Measurements from ENCODE around the gene SOX15. TPM values are rescaled to one million over a fixed set of nuclear protein-coding genes. Genes with fewer than 3 reads are reported as not detected.
"Not testable (repeated sequence)": the region's sequence is repeated elsewhere in the genome, so short reads cannot be mapped to it uniquely, and the experiment has no call there.

Gene SOX15
- polyA plus RNA-seq, 1 donor from 2014 or later = 0.47 TPM

DNA sequence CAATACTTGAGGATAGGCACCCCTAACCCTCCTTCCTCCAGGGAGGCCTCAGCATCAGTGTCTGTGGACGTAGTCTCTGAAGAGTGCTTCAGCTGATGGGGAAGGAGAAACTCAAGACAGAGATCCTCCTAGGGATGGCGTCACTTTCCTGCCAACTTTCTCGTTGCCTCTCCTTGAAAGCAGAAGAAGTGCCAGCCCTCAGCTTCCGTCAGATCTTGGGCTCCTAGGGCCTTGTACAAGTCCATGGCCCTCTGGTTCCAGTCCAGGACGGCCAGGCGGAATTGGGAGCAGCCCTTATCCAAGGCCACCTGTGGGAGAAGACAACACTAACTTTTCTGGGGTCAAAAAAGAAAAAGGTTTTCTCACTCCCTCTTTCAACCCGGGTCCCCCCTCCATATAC lies 36.4 kb upstream of the SOX15 start:
- Histone ChIP-seq H3K27ac (ENCODE audit: low read length) (peak overlapping the region; percentile 96), H3K27me3 (ENCODE audit: insufficient read depth, low read depth, low read length) (no peaks in the 10 kb centered on the region), H3K4me2 (ENCODE audit: low read length) (peak overlapping the region; percentile 87), H3K9ac (ENCODE audit: low read length) (peak overlapping the region; percentile 97), H3K9me2 (ENCODE audit: insufficient read depth, low read length) (no peaks in the 10 kb centered on the region), H3K79me2 (replicated peaks; ENCODE audit: insufficient read depth, low read length) (peaks cover 11% of the 10 kb centered on the region), H2AFZ (ENCODE audit: low read depth, low read length) (no peak overlapping the region), H3F3A (ENCODE audit: insufficient read depth, low read length, poor library complexity, severe bottlenecking) (no peaks in the 10 kb centered on the region), H4K20me1 (ENCODE audit: insufficient read depth) (no peaks in the 10 kb centered on the region), H3K4me3 (ENCODE audit: low read length) (peak overlapping the region; percentile 88), H3K9me3 (ENCODE audit: low read length) (no peaks in the 10 kb centered on the region), H3K36me3 (ENCODE audit: insufficient read depth, low read length) (no peaks in the 10 kb centered on the region)
- TF ChIP-seq POLR2AphosphoS5 (IDR thresholded peaks at IDR 0.05) = no peak
- no peak for TF ChIP-seq EP300 (conservative IDR thresholded peaks at IDR 0.05; ENCODE audit: poor library complexity, severe bottlenecking)
- TF ChIP-seq, protein P1, sequence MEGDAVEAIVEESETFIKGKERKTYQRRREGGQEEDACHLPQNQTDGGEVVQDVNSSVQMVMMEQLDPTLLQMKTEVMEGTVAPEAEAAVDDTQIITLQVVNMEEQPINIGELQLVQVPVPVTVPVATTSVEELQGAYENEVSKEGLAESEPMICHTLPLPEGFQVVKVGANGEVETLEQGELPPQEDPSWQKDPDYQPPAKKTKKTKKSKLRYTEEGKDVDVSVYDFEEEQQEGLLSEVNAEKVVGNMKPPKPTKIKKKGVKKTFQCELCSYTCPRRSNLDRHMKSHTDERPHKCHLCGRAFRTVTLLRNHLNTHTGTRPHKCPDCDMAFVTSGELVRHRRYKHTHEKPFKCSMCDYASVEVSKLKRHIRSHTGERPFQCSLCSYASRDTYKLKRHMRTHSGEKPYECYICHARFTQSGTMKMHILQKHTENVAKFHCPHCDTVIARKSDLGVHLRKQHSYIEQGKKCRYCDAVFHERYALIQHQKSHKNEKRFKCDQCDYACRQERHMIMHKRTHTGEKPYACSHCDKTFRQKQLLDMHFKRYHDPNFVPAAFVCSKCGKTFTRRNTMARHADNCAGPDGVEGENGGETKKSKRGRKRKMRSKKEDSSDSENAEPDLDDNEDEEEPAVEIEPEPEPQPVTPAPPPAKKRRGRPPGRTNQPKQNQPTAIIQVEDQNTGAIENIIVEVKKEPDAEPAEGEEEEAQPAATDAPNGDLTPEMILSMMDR (IDR thresholded peaks at IDR 0.05; ENCODE audit: poor library complexity, severe bottlenecking) = no peak
- TF ChIP-seq SMC3 (conservative IDR thresholded peaks at IDR 0.05; ENCODE audit: poor library complexity) = no peak
- no peak for TF ChIP-seq MXI1 (conservative IDR thresholded peaks at IDR 0.05; ENCODE audit: poor library complexity, severe bottlenecking)

DNA sequence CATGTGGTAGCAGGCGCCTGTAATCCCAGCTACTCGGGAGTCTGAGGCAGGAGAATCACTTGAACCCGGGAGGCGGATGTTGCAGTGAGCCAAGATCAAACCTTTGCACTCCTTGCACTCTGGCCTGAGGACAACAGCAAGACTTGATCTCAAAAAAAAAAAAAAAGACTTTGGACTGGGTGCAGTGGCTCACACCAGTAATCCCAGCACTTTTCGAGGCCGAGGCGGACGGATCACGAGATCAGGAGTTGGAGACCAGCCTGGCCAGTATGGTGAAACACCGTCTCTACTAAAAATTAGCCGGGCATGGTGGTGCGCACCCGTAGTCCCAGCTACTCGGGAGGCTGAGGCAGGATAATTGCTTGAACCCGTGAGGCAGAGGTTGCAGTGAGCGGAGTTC lies 35.9 kb upstream of the SOX15 start:
- H3F3A ChIP-seq (ENCODE audit: insufficient read depth, low read length, poor library complexity, severe bottlenecking); H2AFZ ChIP-seq (ENCODE audit: low read depth, low read length); H3K9me3 ChIP-seq (ENCODE audit: low read length); H3K9me2 ChIP-seq (ENCODE audit: insufficient read depth, low read length); H3K4me2 ChIP-seq (ENCODE audit: low read length); H3K4me3 ChIP-seq (ENCODE audit: low read length); H3K36me3 ChIP-seq (ENCODE audit: insufficient read depth, low read length); H3K27me3 ChIP-seq (ENCODE audit: insufficient read depth, low read depth, low read length); H3K9ac ChIP-seq (ENCODE audit: low read length); H3K27ac ChIP-seq (ENCODE audit: low read length); H4K20me1 ChIP-seq (ENCODE audit: insufficient read depth): not testable (repeated sequence)
- H3K79me2 ChIP-seq (replicated peaks; ENCODE audit: insufficient read depth, low read length) = peaks cover 11% of the 10 kb centered on the region

DNA sequence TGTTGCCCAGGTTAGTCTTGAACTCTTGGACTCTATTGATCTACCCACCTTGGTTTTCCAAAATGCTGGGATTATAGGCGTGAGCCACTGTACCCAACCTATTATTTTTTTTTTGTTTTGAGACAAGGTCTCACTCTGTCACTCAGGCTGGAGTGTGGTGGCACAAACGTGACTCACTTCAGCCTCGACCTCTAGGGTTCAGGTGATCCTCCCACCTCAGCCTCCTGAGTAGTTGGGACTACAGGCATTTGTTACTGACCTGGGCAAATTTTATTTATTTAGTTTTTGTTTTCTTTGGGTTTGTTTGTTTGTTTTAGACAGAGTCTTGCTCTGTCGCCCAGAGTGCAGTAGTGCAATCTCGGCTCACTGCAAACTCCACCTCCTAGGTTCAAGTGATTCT lies 33.8 kb upstream of the SOX15 start:
- Histone ChIP-seq H4K20me1 (ENCODE audit: insufficient read depth) (no peaks in the 10 kb centered on the region), H3K36me3 (ENCODE audit: insufficient read depth, low read length) (no peaks in the 10 kb centered on the region), H3K27ac (ENCODE audit: low read length) (no peak overlapping the region), H3F3A (ENCODE audit: insufficient read depth, low read length, poor library complexity, severe bottlenecking) (no peaks in the 10 kb centered on the region), H3K9me3 (ENCODE audit: low read length) (no peaks in the 10 kb centered on the region), H3K9me2 (ENCODE audit: insufficient read depth, low read length) (no peaks in the 10 kb centered on the region), H3K4me2 (ENCODE audit: low read length) (no peak overlapping the region), H3K27me3 (ENCODE audit: insufficient read depth, low read depth, low read length) (no peaks in the 10 kb centered on the region), H3K79me2 (replicated peaks; ENCODE audit: insufficient read depth, low read length) (peaks cover 11% of the 10 kb centered on the region), H3K4me3 (ENCODE audit: low read length) (no peak overlapping the region), H2AFZ (ENCODE audit: low read depth, low read length) (no peak overlapping the region), H3K9ac (ENCODE audit: low read length) (no peak overlapping the region)
- no peak for TF ChIP-seq TAF1 (IDR thresholded peaks at IDR 0.05; ENCODE audit: low read depth)
- TF ChIP-seq, protein P2, sequence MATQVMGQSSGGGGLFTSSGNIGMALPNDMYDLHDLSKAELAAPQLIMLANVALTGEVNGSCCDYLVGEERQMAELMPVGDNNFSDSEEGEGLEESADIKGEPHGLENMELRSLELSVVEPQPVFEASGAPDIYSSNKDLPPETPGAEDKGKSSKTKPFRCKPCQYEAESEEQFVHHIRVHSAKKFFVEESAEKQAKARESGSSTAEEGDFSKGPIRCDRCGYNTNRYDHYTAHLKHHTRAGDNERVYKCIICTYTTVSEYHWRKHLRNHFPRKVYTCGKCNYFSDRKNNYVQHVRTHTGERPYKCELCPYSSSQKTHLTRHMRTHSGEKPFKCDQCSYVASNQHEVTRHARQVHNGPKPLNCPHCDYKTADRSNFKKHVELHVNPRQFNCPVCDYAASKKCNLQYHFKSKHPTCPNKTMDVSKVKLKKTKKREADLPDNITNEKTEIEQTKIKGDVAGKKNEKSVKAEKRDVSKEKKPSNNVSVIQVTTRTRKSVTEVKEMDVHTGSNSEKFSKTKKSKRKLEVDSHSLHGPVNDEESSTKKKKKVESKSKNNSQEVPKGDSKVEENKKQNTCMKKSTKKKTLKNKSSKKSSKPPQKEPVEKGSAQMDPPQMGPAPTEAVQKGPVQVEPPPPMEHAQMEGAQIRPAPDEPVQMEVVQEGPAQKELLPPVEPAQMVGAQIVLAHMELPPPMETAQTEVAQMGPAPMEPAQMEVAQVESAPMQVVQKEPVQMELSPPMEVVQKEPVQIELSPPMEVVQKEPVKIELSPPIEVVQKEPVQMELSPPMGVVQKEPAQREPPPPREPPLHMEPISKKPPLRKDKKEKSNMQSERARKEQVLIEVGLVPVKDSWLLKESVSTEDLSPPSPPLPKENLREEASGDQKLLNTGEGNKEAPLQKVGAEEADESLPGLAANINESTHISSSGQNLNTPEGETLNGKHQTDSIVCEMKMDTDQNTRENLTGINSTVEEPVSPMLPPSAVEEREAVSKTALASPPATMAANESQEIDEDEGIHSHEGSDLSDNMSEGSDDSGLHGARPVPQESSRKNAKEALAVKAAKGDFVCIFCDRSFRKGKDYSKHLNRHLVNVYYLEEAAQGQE (IDR thresholded peaks at IDR 0.05; ENCODE audit: borderline replicate concordance) = no peak
- TF ChIP-seq EZH2 (IDR thresholded peaks at IDR 0.05; ENCODE audit: borderline replicate concordance, insufficient read depth, low read length, poor library complexity, severe bottlenecking) = no peak
- no peak for TF ChIP-seq MXI1 (conservative IDR thresholded peaks at IDR 0.05; ENCODE audit: poor library complexity, severe bottlenecking)
- no peak for TF ChIP-seq POLR2AphosphoS5 (IDR thresholded peaks at IDR 0.05)
- TF ChIP-seq, protein P1 (IDR thresholded peaks at IDR 0.05; ENCODE audit: poor library complexity, severe bottlenecking) = no peak
- TF ChIP-seq EP300 (conservative IDR thresholded peaks at IDR 0.05; ENCODE audit: poor library complexity, severe bottlenecking) = no peak
- TF ChIP-seq SMC3 (conservative IDR thresholded peaks at IDR 0.05; ENCODE audit: poor library complexity) = no peak
- TF ChIP-seq RAD21 (conservative IDR thresholded peaks at IDR 0.05) = no peak
